ENCODE measurements around the gene SRRM5.

Gene SRRM5

DNA sequence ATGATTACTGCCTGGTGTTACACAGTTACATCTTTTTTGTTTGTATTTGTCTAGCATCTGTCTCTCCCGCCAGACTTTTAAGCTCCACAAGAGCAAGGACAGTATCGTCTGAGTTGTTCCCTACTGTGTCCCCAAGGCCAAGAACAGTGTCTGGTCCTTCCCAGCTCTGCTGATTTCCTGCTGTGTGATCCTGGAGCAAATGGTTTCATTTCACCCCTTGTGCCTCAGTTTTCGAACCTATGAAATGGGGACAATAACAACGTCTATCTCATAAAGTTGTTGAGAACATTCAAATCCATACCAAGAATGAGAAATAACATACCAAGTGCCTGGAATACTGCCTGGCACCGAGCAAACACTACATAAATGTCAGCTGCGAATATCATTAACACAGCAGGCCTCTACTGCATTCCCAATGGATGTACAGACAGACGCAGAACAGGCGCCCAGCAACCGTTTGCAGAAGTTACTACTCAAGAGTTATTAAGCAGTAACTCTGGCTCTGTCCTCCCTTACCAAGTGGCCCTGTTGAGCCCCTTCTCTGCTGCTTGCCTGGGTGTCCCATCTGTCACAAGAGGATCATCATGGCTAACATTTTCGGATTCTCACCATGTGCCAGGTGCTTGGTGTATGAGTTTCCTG, 48.0 kb upstream of the SRRM5 start:
- Histone ChIP-seq H3K36me3 (ENCODE audit: low read length) (no peaks in the 10 kb centered on the region), H4K20me1 (ENCODE audit: low read depth, low read length) (no peaks in the 10 kb centered on the region), H3K9me3 (ENCODE audit: insufficient read depth, low read length) (no peaks in the 10 kb centered on the region), H3K9me2 (replicated peaks; ENCODE audit: insufficient read depth, low read length) (no peaks in the 10 kb centered on the region), H3F3A (ENCODE audit: insufficient read depth) (peaks cover 9% of the 10 kb centered on the region; the same call in 1 of the 2 replicates), H3K27ac (ENCODE audit: low read depth, low read length) (peak overlapping the region; percentile 56), H3K27me3 (ENCODE audit: low read length) (no peaks in the 10 kb centered on the region), H3K9ac (ENCODE audit: low read length) (no peak overlapping the region), H3K79me2 (ENCODE audit: insufficient read depth, low read length) (peaks cover 7% of the 10 kb centered on the region; the same call in 1 of the 2 replicates), H3K4me3 (ENCODE audit: insufficient read depth, low read length, poor library complexity, severe bottlenecking) (no peak overlapping the region), H3K4me2 (ENCODE audit: low read depth, low read length, poor library complexity, severe bottlenecking) (no peak overlapping the region), H2AFZ (ENCODE audit: low read depth, low read length, severe bottlenecking) (no peak overlapping the region)
- TF ChIP-seq EZH2phosphoT487 (conservative IDR thresholded peaks at IDR 0.05; ENCODE audit: low read length), result no peak
- TF ChIP-seq, protein P1, sequence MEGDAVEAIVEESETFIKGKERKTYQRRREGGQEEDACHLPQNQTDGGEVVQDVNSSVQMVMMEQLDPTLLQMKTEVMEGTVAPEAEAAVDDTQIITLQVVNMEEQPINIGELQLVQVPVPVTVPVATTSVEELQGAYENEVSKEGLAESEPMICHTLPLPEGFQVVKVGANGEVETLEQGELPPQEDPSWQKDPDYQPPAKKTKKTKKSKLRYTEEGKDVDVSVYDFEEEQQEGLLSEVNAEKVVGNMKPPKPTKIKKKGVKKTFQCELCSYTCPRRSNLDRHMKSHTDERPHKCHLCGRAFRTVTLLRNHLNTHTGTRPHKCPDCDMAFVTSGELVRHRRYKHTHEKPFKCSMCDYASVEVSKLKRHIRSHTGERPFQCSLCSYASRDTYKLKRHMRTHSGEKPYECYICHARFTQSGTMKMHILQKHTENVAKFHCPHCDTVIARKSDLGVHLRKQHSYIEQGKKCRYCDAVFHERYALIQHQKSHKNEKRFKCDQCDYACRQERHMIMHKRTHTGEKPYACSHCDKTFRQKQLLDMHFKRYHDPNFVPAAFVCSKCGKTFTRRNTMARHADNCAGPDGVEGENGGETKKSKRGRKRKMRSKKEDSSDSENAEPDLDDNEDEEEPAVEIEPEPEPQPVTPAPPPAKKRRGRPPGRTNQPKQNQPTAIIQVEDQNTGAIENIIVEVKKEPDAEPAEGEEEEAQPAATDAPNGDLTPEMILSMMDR (IDR thresholded peaks at IDR 0.05; ENCODE audit: insufficient read depth, low read length, poor library complexity, severe bottlenecking), result no peak

DNA sequence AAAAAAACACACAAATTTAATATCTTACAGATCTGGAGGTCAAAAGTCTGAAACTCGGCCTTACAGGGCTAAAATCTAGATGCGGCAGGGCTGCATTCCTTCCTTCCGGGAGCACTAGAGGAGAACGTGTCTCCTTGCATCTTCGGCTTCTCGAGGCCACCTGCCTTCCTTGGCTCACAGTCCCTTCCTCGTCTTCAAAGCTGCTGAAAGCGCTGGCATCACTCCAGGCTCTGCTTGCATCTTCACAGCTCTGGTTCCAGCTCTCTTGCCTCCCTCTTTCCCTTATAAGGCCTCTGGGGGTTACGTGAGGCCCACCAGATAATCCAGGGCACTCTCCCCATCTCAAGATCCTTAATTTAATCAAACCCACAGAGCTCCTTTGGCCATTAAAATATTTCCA, 47.1 kb upstream of the SRRM5 start:
- H3K27me3 ChIP-seq (ENCODE audit: low read length), result no peaks in the 10 kb centered on the region
- no peaks in the 10 kb centered on the region for H3K36me3 ChIP-seq (ENCODE audit: low read length)
- no peak overlapping the region for H3K9ac ChIP-seq (ENCODE audit: low read length)
- H3K27ac ChIP-seq (ENCODE audit: low read depth, low read length), result no peak overlapping the region
- H3K4me2 ChIP-seq (ENCODE audit: low read depth, low read length, poor library complexity, severe bottlenecking), result no peak overlapping the region
- TF ChIP-seq, protein P1 (IDR thresholded peaks at IDR 0.05; ENCODE audit: insufficient read depth, low read length, poor library complexity, severe bottlenecking), result no peak
- H4K20me1 ChIP-seq (ENCODE audit: low read depth, low read length), result no peaks in the 10 kb centered on the region
- H3K9me3 ChIP-seq (ENCODE audit: insufficient read depth, low read length), result no peaks in the 10 kb centered on the region
- H3F3A ChIP-seq (ENCODE audit: insufficient read depth), result peaks cover 9% of the 10 kb centered on the region; the same call in 1 of the 2 replicates
- no peaks in the 10 kb centered on the region for H3K9me2 ChIP-seq (replicated peaks; ENCODE audit: insufficient read depth, low read length)
- no peak overlapping the region for H2AFZ ChIP-seq (ENCODE audit: low read depth, low read length, severe bottlenecking)
- H3K4me3 ChIP-seq (ENCODE audit: insufficient read depth, low read length, poor library complexity, severe bottlenecking), result no peak overlapping the region
- peaks cover 9% of the 10 kb centered on the region; the same call in 1 of the 2 replicates for H3K79me2 ChIP-seq (ENCODE audit: insufficient read depth, low read length)

DNA sequence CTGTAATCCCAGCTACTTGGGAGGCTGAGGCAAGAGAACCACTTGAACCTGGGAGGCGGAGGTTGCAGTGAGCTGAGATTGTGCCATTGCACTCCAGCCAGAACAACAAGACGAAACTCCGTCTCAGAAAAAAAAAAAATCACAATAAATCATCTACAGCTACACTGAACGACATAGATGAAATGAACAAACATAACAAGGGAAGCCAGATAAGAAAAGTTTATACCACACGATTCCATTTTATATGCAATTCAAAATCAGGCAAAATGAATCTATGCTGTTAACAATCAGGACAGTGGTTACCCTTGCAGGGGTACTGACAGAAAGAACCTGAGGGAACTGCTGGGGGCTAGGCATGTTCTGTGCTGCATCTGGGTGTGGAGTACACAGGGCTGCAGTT, 42.2 kb upstream of the SRRM5 start:
- Histone ChIP-seq H4K20me1 (ENCODE audit: low read depth, low read length) (no peaks in the 10 kb centered on the region), H3K36me3 (ENCODE audit: low read length) (no peaks in the 10 kb centered on the region), H2AFZ (ENCODE audit: low read depth, low read length, severe bottlenecking) (no peak overlapping the region), H3K4me3 (ENCODE audit: insufficient read depth, low read length, poor library complexity, severe bottlenecking) (no peak overlapping the region), H3K27ac (ENCODE audit: low read depth, low read length) (no peak overlapping the region), H3F3A (ENCODE audit: insufficient read depth) (no peaks in the 10 kb centered on the region), H3K9ac (ENCODE audit: low read length) (no peak overlapping the region), H3K9me2 (replicated peaks; ENCODE audit: insufficient read depth, low read length) (no peaks in the 10 kb centered on the region), H3K4me2 (ENCODE audit: low read depth, low read length, poor library complexity, severe bottlenecking) (no peak overlapping the region), H3K27me3 (ENCODE audit: low read length) (no peaks in the 10 kb centered on the region), H3K9me3 (ENCODE audit: insufficient read depth, low read length) (no peaks in the 10 kb centered on the region), H3K79me2 (ENCODE audit: insufficient read depth, low read length) (peaks cover 13% of the 10 kb centered on the region; the same call in 1 of the 2 replicates)
- no peak for TF ChIP-seq EZH2phosphoT487 (conservative IDR thresholded peaks at IDR 0.05; ENCODE audit: low read length)
- TF ChIP-seq, protein P1 (IDR thresholded peaks at IDR 0.05; ENCODE audit: insufficient read depth, low read length, poor library complexity, severe bottlenecking), result no peak

All from SU-DHL-6 (cell line).